T-helper 1 cell treated with Interleukin-12 subunit alpha and Interleukin-12 subunit beta and Interleukin-4 antibody, amounts not matched to agents 30 μg/mL and 1 μg/mL, for 36 hours (primary cell): ENCODE measurements around the gene UPF1.
"Not testable (repeated sequence)": the region's sequence is repeated elsewhere in the genome, so short reads cannot be mapped to it uniquely, and the experiment has no call there.

Experiments
- H3K27ac Mint-ChIP-seq: one replicate; pipeline ENCODE4 v1.8.0; 2021; ENCODE audit warnings: mild to moderate bottlenecking, mixed read lengths
- H3K27me3 Mint-ChIP-seq: one replicate; pipeline ENCODE4 v1.8.0; 2021; ENCODE audit warnings: low read depth, mixed read lengths
- H3K36me3 Mint-ChIP-seq: one replicate; pipeline ENCODE4 v1.8.0; 2021; ENCODE audit warnings: low read depth, mixed read lengths
- H3K4me1 Mint-ChIP-seq: one replicate; pipeline ENCODE4 v1.8.0; 2021; ENCODE audit warnings: low read depth, mixed read lengths
- H3K4me3 Mint-ChIP-seq: one replicate; pipeline ENCODE4 v1.8.0; 2021; ENCODE audit warnings: mild to moderate bottlenecking, moderate library complexity, mixed read lengths
- H3K9me3 Mint-ChIP-seq: one replicate; pipeline ENCODE4 v1.8.0; 2021; ENCODE audit warnings: mixed read lengths

Gene UPF1

DNA sequence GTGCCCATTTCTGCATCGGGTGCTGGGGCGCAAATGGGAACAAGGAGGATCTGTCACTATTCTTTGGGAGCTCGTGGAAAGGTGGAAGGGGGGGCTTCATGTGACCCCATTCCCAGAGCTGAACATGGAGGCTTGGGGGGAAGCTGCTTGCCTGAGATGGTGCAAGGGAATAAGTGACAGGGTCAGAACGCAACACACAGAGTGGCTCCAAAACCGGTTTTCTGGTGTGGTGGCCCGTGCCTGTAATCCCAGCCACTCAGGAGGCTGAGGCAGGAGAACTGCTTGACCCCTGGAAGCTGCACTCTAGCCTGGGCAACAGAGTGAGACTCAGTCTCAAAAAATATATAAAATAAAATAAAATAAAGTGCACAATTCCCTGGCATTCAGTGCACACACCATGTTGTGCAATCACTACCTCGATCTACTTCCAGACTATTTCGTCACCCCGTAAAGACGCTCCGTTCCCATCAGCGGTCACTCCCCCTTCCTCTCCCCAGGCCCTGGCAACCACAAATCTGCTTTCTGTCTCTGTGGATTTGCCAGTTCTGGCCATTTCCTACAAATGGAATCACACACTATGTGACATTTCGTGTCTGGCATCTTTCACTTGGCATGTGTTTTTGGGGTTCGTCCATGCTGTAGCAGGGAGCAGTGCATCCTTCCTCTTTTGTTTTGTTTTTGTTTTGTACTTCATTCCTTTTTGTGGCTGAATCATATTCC, 22.4 kb upstream of the UPF1 start:
- H3K9me3 Mint-ChIP-seq, result no peaks in the 10 kb centered on the region
- H3K27ac Mint-ChIP-seq, result no peak overlapping the region
- H3K27me3 Mint-ChIP-seq, result peaks cover 3% of the 10 kb centered on the region
- H3K36me3 Mint-ChIP-seq, result no peaks in the 10 kb centered on the region
- peaks cover 2% of the 10 kb centered on the region for H3K4me1 Mint-ChIP-seq
- no peak overlapping the region for H3K4me3 Mint-ChIP-seq

DNA sequence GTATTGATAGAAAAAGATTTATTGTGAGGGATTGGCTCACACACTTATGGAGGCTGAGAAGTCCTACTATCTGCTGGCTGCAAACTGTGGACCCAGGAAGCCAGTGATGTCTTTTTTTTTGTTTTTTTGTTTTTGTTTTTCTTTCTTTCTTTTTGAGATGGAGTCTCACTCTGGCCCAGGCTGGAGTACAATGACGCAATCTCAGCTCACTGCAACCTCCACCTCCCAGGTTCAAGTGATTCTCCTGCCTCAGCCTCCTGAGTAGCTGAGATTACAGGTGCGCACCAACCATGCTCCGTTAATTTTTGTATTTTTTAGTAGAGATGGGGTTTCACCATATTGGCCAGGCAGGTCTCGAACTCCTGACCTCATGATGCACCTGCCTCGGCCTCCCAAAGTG, 20.1 kb upstream of the UPF1 start:
- not testable (repeated sequence) for H3K4me3 Mint-ChIP-seq, H3K9me3 Mint-ChIP-seq, H3K27ac Mint-ChIP-seq, H3K36me3 Mint-ChIP-seq, H3K4me1 Mint-ChIP-seq, H3K27me3 Mint-ChIP-seq

DNA sequence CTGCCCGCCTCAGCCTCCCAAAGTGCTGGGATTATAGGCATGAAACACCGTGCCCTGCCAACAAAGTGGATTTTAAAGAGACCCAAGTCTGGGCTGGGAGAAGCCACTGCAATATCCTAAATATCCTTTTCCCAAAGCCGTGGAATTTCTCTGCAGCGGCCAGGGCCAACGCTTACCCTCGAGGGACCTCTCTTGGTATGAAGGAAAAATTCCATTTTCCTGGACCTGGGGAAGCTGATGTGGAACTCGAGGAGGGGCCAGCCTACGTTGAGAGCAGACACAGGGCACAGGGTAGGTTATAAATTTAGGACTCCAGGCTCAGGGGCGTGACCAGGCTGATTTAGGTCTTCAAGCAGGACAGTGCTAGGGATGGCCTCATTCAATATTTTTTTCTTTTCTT, 17.7 kb upstream of the UPF1 start:
- Mint-ChIP-seq H3K36me3 (no peaks in the 10 kb centered on the region), H3K4me1 (peaks cover 2% of the 10 kb centered on the region), H3K4me3 (no peak overlapping the region), H3K27ac (no peak overlapping the region), H3K27me3 (peaks cover 3% of the 10 kb centered on the region), H3K9me3 (no peaks in the 10 kb centered on the region)

DNA sequence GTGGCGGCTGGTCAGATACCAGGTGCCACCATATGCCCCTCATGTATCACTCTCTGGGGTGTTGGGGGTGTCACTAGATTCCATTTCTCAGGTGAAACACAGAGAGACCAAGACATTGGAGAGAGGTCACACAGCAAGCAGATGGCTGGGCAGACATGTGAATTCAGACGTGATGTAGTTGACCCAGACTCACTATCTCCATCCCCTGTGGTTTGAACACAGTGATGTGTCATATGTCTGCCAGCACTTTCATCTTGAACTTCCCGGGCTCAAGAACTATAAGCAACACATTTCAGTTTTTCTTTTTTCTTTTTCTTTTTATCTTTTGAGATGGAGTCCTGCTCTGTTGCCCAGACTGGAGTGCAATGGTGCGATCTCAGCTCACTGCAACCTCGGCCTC, 16.1 kb upstream of the UPF1 start:
- no peaks in the 10 kb centered on the region for H3K9me3 Mint-ChIP-seq

DNA sequence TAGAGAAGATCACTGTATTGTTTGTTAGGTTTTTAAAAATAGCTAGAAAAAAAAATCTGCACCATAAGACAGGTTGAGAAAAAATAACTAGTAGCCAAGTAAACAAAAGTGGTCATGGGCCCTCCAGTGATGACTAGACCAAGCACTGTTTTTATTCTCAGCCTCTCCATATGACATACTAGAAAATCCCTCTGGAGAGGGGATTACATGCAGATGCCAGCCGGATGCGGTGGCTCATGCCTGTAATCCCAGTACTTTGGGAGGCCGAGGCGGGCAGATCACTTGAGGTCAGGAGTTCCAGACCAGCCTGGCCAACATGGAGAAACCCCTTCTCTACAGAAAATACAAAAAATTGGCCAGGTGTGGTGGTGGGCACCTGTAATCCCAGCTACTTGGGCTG, 15.1 kb upstream of the UPF1 start:
- H3K27me3 Mint-ChIP-seq, H3K4me3 Mint-ChIP-seq, H3K9me3 Mint-ChIP-seq, H3K36me3 Mint-ChIP-seq, H3K4me1 Mint-ChIP-seq, H3K27ac Mint-ChIP-seq: not testable (repeated sequence)

More for the DNA sequence above, 16.1 kb upstream of the UPF1 start:
- Mint-ChIP-seq H3K4me3 (no peak overlapping the region), H3K27me3 (no peaks in the 10 kb centered on the region), H3K36me3 (no peaks in the 10 kb centered on the region), H3K27ac (no peak overlapping the region), H3K4me1 (no peaks in the 10 kb centered on the region)

DNA sequence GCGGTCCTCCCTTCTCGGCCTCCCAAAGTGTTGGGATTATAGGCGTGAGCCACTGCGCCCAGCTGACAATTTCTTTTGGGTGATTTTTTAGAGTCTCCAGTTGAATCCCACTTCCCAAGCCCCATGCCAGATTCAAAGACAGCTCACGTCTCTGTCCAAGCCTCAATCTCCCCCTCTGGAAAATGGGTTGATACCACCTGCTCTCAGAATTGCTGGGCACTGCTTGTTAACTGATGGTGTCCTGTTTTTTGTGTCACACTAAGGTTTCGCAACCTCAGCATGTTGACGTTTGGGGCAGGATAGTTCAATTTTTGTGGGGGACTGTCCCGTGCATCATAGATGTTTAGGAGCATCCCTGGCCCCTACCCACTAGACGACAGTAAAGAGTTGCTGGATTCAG, 14.2 kb upstream of the UPF1 start:
- H3K4me1 Mint-ChIP-seq, result no peaks in the 10 kb centered on the region
- H3K27ac Mint-ChIP-seq, result no peak overlapping the region
- no peaks in the 10 kb centered on the region for H3K36me3 Mint-ChIP-seq
- H3K4me3 Mint-ChIP-seq, result no peak overlapping the region
- H3K9me3 Mint-ChIP-seq, result no peaks in the 10 kb centered on the region
- H3K27me3 Mint-ChIP-seq, result no peaks in the 10 kb centered on the region

DNA sequence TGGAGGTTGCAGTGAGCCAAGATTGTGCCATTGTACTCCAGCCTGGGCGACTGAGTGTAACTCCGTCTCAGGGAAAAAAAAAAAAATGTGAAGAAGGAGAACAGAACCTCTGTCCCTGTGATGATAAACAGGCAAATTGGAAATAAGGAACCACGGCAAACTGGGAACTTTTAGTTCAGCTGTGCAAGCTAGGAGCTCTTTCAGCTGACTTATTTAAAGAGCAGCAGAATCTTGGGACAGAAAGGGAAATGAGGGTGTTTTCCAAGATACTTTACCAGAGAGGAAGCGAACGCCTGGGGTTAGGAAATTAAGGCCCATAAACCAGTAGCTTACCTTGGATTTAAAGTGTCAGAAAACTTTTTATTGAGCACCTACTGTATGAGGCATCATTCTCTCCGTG, 3.0 kb upstream of the UPF1 start:
- peaks cover 10% of the 10 kb centered on the region for H3K4me1 Mint-ChIP-seq
- peaks cover 8% of the 10 kb centered on the region for H3K36me3 Mint-ChIP-seq
- H3K27me3 Mint-ChIP-seq, result peaks cover 23% of the 10 kb centered on the region
- H3K9me3 Mint-ChIP-seq, result peaks cover 4% of the 10 kb centered on the region
- H3K27ac Mint-ChIP-seq, result no peak overlapping the region
- H3K4me3 Mint-ChIP-seq, result no peak overlapping the region

DNA sequence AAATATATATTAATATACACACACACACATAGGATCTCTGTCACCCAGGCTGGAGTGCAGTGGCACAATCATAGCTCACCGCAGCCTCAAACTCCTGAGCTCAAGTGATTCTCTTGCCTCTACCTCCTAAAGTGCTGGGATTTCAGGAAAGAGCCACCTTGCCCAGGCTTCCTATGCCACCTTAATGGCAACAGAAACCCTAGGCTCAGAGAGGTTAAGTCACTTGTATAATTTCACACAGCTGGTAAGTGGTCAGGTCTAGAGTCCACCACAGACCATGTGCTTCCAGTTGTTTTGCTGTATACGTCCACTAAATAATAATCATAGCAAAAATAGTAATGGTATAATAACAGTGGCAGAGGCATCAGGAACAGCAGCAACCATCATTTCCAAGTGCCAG, 1.3 kb upstream of the UPF1 start:
- Mint-ChIP-seq H3K27me3 (peaks cover 19% of the 10 kb centered on the region), H3K4me1 (peaks cover 23% of the 10 kb centered on the region), H3K9me3 (peaks cover 4% of the 10 kb centered on the region), H3K36me3 (peaks cover 20% of the 10 kb centered on the region), H3K4me3 (peak overlapping the region; percentile 64), H3K27ac (no peak overlapping the region)

DNA sequence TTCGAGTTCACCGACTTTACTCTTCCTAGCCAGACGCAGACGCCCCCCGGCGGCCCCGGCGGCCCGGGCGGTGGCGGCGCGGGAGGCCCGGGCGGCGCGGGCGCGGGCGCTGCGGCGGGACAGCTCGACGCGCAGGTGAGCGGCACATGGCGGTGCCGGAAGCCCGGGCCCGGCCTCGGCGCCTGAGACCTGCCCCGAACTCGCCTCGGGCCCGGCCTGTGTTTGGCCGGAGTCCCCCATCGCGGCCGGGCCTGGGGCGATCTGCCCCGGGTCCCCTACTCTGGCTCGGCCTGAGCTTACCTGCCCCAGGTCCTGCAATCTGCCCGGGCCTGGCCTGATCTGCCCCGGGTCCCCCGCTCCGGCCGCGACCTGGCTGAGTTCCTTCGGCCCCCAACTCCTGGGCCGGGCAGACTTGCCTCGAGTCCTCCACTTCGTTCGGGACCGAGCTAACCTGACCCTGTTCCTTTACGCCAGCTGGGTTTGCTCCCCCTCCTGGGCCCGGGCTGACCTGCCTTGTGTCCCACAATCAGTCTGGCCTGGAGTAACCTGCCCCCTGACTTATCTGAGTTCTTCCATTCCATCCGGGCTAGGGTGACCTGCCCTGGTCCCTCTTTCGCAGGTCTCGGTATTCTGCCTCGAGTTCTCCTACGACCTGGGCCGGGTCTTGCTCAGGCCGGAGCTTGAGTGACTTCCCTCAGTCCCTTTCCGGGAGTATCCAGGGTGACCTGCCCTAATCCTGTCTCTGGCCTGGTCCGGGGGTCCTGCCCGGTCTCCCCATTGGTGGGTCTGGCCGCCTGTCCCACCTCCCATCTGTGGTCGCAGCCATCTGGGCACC, 764 bp downstream of the UPF1 start:
- peaks cover 29% of the 10 kb centered on the region for H3K36me3 Mint-ChIP-seq
- H3K4me1 Mint-ChIP-seq, result peaks cover 34% of the 10 kb centered on the region
- H3K9me3 Mint-ChIP-seq, result no peaks in the 10 kb centered on the region
- peak overlapping the region; percentile 97 for H3K4me3 Mint-ChIP-seq
- peaks cover 10% of the 10 kb centered on the region for H3K27me3 Mint-ChIP-seq
- peak overlapping the region; percentile 94 for H3K27ac Mint-ChIP-seq

DNA sequence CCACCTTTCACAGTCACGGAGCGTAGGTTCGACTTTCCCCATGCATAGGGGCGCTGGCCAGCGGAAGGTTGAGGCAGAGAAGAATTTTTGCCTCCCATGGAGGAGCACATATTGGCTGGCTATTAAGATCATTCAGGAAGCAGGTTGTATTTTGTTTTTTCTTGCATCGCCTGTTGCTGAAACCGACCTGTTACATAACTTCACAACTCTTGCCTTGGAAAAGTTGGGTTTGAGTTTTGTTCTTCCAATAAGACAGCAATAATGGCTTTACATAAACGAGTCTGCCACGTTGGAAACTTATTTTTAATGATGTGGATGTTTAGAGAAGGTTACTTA, 1.4 kb downstream of the UPF1 start:
- Mint-ChIP-seq H3K36me3 (peaks cover 34% of the 10 kb centered on the region), H3K27ac (peak overlapping the region; percentile 94), H3K4me3 (peak overlapping the region; percentile 97), H3K9me3 (no peaks in the 10 kb centered on the region), H3K27me3 (peaks cover 6% of the 10 kb centered on the region), H3K4me1 (peaks cover 37% of the 10 kb centered on the region)

DNA sequence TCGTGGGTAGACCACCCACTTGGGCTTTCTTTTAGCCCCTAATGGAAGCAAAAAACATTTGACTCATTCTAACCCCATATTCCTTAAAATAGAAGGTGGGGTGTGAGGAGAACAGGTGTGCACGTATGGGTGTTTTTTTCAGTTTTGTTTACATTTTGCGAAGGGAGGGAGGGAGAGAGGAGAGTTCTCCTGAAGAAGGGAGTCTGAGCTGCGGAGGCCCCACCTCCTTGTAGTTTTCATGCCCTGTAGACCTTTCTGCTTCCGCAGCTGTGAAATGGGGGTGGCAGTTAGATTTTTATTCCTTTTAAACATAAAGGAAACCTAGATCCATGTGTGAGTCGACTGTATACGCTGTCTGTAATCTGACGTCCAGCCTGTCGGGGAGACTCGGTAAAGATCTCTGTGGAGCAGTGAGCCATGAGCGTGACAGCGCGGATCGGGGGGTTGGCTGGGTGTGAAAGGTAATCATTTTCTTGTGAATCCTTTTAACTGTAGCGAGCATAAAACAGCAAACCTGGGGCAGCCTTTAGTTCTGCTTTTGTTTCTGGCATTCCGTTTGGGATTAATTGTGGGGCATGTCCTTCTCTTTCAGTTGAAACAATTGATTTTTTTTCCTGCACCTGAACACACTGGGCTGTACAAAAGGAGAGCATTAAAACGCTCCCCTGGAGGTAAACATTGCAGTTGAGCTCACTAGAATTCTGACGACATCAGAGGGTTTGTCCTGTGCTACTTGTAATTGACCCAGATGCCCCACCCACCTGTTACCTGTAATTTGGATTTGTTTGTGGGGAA, 2.3 kb downstream of the UPF1 start:
- H3K4me3 Mint-ChIP-seq, result peak overlapping the region; percentile 97
- peaks cover 35% of the 10 kb centered on the region for H3K36me3 Mint-ChIP-seq
- peaks cover under 1% of the 10 kb centered on the region for H3K27me3 Mint-ChIP-seq
- H3K27ac Mint-ChIP-seq, result peak overlapping the region; percentile 55
- peaks cover 40% of the 10 kb centered on the region for H3K4me1 Mint-ChIP-seq
- H3K9me3 Mint-ChIP-seq, result no peaks in the 10 kb centered on the region

DNA sequence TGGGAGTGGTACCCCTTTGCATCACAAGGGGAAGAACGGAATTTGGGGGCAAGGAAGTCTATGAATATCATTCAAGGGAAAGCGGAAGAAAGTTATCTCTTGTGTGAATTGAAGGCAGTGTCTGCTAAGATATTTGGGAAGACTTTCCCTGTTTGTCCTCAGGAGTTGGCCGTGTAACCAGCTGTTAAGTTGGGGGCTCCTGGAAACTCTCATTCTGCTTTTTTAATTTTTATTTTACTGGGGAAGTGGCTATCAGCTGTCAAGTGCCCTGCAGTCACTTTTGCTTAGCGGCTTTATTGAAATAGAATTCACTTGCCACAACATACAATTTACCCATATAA, 2.9 kb downstream of the UPF1 start:
- Mint-ChIP-seq H3K27ac (peak overlapping the region; percentile 55), H3K9me3 (no peaks in the 10 kb centered on the region), H3K4me3 (peak overlapping the region; percentile 97), H3K27me3 (no peaks in the 10 kb centered on the region), H3K36me3 (peaks cover 35% of the 10 kb centered on the region), H3K4me1 (peaks cover 40% of the 10 kb centered on the region)

DNA sequence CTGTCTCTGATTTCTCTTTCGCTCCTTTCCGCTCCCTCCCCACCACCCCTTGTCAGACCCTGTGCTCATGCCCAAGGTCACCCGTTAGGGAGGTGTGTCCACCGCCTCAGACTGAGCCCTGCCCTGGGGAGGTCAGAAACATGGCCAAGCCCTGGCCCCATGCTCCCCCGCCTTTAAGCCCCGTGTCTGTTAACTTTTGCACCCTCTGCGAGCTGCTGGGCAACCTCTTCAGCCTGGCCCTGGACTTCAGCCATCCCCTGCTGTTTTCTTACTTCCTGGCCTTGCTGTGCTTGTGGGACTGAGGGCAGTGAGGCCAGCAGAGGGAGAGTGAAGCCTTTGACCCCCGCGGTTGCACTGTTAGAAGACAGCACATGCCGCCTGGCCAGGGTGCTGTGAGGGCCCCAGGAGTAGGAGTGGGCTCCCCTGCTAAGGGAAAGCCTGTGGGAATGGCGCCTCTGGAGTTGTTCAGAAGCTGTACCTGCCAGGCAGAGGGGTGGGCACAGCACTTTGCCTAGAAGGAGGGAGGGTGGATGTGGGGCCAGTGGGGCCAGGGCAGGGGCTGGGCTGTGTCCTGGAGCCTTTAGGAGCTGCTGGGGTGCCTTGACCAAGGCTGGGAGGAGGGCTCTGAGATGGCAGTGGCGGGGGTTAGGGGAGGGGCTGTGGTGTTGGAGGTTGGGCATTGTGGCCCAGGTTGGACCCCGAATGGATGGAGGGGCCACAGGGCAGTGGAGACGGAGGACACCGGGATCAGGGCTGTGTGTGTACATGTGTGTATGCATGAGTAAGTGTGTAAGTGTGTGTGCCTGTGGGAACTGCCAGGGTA, 7.9 kb downstream of the UPF1 start:
- no peak overlapping the region for H3K27ac Mint-ChIP-seq
- no peaks in the 10 kb centered on the region for H3K27me3 Mint-ChIP-seq
- H3K4me1 Mint-ChIP-seq, result peaks cover 47% of the 10 kb centered on the region
- no peaks in the 10 kb centered on the region for H3K9me3 Mint-ChIP-seq
- peaks cover 19% of the 10 kb centered on the region for H3K36me3 Mint-ChIP-seq
- H3K4me3 Mint-ChIP-seq, result no peak overlapping the region
